GM04503 (cell line): ENCODE results near the gene DCDC1.
"Not testable (repeated sequence)": the region's sequence is repeated elsewhere in the genome, so short reads cannot be mapped to it uniquely, and the experiment has no call there.

Source experiments
- DNase-seq: peaks from one replicate; pipeline ENCODE4 v3.0.0-alpha.2; 2012; ENCODE audit warnings: low read depth

Gene DCDC1

DNA sequence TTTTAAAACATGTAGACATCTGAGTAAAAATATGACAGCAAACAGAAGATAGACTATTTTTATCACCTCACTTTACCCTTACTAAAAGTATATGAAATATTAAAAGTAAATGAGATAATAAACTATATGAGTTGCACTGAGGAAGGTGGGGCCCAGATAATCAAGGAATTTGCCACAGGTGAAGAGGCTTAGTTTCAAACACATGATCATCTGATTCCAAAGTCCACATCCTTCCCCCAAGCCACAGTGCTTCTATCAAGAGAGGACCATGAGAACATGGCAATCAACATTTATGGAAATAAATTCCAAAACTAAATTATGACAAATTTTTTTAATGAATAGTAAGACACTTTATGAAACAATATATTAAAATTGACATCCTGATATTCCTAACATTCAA, 384.0 kb downstream of the DCDC1 start:
- no peak for DNase-seq

DNA sequence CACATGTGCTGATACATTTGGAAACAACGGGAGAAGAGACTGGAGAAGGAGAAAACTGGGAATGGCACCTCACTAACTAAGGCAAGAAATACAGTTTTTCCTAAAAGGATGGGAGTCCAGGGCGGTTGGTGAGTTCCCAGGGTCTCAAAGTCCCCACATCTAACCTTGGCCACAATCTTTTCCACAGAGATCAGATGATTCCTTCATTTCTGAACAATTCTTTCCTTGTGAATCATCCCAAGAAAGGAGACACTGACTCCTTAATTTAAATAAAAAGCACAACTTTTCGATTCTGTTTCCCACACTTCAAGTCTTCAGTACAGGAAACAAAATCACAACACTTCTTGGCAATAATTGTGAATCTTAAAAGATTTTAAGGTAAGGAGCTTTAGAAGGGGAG, 384.7 kb downstream of the DCDC1 start:
- no peak for DNase-seq

DNA sequence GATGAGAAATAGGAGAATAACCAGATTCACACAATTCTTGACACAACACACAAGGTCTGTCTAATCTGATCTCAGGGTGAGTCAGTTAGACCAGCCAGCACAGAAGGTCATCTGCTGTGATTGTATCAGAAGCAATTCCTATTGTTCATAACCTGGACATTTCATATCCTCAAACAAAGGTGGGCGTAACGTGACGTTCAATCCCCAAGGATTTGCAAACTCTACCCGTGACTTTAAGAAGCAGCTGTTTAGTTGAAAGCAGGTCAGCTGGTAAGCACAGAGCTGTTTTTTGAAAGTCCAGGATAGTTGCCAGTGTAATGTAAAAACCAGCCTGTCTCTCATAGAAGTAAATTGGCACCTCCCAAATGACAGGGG, 385.1 kb downstream of the DCDC1 start:
- no peak for DNase-seq

DNA sequence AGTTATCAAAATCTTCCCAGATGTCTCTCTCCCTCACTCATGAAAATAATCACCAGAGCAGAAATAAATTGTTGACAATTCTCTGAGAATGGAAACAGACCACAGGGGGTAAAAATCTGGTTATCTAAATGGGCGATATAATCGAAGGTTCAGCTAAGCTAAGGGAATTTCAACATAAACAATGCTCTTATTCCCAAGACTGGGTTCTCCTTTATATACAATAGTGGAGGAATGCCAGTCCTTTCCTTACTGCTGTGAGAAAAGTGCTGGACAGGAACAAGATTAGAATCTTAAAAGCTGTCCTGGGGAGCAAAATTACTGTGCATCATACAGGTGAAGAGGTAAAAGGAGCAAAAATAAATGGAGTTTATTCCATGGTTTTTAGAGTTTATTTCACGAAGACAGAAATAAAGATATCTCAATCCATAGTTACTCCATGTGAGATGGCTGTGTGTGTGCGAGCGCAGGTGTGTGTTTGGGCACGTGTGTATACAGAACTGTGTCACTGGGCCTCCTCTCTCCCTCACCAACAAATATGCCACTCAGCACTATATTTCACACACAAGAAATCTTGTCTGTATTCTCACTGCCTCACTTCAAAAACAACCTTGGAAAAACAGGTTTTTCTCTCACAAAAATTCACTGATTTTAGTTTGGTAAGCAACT, 385.6 kb downstream of the DCDC1 start:
- DNase-seq = no peak

DNA sequence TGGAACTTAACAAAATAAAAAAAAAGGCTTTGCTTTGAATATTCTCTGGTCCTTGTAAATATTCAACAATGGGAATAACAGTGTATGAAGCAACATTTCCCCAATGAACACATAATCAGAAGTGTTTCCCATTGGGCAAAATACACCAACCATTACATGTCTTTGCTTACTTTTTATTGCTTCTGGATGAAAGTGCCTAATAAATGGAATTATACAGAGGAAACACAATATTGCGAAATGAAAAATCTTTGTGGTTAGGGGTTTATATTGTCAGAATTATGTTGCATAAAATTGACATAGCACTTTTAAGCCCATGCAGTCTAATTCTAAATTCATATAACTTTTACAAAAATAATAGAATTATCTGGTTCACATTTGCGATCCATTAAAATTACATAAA, 386.4 kb downstream of the DCDC1 start:
- DNase-seq = no peak

DNA sequence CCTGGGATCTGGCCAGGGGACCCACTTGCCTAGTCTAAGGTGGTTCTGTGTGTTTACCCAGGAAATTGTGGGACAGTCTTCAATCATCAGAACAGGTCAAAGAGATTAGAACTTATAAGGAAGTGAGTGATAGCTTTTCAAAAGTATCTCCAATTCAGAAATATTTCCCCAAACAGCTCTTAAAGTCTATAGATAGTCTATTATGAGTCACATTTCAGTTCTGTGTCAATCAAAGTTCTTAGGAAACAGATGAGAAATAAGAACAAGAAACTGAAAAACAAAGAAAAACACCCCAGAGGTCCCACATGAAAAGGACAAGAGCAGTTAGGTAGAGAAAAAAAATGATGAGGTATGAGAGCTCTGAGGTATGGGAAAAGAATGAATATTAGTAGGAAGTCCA, 402.0 kb downstream of the DCDC1 start:
- no peak for DNase-seq

DNA sequence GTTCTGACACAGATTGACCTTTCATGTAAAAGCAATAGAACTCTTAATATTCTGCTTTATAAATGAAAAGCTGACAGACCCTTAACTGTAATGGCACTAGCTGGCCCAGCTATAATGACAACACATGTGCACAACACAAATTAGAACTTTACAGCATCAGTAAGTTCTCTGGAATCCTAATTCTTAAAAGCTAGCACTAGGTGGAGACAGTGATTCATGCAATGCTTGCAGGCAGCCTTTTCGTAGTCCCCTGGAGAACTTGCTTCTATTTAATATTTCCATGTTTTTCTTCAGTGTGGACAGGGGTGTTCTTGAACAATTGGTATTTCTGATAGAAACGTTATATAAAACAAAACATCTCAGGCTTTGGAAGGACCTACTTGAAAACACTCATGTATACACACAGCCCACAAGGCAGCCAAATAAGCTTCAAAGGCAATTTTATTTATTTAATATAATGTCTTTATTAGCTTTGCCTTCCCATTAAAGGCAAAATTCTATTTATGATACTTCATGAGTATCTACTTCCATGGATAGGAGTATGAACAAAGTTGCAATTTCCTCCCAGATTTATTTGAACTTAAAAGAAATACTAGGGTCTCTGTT, 409.0 kb downstream of the DCDC1 start:
- DNase-seq = no peak

DNA sequence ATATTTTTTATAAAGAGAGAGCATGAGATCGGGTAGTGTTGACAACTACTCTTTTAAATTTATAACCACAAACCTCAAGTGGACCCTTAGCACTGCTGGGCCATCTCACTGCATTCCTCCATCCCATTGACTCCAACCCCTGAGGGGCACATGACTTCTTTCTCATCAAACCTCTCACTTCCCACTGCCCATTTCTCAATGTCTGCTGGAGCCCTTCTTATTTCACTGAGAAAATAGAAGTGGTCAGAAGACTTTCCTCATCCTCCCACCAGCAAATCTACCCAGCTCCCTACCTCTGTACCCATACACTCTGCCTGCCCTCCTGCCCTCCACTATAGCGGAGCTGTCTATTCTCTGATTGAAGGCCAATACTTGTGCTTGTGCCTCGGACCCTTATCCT, 412.8 kb downstream of the DCDC1 start:
- no peak for DNase-seq

DNA sequence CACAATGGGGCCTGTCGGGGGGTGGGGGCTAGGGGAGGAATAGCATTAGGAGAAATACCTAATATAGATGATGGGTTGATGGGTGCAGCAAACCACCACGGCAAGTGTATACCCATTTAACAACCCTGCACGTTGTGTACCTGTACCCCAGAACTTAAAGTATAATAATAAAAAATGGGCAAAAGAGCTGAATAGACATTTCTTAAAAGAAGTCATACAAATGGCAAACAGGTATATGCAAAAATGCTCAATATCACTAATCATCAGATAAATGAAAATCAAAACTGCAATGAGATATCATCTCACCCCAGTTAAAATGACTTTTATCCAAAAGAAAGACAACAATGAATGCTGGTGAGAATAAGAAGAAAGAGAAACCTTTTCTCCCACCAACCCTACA, 419.7 kb downstream of the DCDC1 start:
- DNase-seq = no peak

DNA sequence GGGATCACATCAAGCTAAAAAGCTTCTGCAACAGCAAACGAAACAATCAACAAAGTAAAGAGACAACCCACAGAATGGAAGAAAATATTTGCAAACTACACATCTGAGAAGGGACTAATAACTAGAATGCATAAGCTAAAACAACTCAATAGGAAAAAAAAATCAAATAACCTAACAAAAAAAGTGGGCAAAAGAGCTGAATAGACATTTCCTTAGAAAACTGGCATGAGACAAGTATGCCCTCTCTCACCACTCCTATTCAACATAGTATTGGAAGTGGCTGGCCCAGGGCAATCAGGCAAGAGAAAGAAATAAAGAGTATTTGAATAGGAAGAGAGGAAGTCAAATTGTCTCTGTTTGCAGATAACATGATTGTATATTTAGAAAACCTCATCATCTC, 421.8 kb downstream of the DCDC1 start:
- not testable (repeated sequence) for DNase-seq

DNA sequence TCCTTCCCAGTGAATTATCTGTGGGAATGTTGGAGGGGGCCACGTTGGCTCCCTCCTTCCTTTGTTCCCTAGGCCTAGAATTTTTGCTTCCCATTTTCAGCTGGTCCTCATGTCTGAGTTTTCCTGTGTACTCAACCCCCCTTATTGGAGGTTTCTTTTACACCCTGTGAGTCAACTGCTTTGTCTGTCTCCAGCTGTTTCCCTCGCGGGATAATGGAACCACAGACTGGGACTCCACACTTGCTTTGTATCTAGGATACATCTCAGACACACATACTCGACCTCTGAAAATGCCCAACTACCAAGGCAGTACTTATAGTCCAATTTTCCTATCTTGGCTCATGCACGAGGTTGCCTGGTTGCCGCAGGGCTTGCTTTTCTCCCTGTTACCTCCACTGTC, 430.7 kb downstream of the DCDC1 start:
- no peak for DNase-seq

DNA sequence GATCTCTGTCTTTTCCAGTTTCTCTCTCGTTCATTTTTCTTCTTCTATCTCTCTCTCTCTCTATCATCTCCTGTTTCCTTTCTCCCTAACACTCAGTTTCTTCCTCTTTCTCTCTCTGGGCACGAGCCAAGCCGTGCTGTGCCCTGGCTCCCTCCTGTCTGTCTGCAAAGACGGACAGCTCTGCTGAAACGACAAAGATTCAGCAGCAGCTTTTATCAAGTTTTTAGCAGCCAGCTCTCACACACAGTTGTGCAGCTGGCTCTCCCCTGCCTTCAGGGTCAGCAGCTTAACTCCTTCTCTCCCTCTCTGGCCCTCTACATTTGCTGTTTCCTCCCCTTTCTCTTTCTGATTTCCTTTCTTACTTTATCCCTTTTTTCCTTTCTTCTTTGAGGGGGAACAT, 431.4 kb downstream of the DCDC1 start:
- no peak for DNase-seq

DNA sequence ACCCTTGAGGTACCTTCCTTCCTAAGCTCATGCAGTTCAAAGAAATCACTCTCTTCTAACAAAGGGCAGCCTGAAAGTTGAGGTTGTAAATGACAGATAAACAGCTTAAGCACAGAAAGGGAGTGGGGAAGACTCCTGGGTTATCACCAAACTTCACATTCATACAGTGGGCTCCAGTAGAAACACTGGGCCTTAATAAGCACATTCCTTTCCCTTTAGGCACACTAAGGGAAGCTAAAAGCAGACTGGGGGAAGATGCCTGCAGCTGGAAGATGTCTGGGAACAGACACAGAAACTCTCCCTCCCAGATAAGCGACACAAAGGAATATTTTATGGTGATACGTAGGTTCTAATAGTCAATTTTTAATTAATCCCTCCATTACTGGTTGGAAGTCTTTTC, 433.0 kb downstream of the DCDC1 start:
- no peak for DNase-seq

DNA sequence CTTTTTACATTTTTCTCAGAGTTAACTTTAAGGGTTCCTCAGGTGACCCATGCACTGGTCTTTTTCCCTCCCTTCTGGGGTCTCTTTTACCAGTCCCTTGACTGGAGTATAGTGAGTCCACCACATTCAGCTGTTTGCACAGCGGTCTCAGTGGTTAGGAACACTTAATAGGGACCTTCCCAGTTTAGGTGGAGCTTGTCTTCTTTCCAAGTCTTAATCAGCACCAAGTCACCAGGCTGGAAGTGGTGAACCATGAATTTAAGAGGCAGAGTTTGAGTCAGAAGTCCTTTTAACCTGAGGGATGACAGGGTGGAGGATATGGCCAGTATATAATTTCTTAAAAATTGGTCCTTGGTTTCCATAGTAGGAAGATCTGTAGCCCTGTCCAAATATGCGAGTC, 433.7 kb downstream of the DCDC1 start:
- DNase-seq = no peak

DNA sequence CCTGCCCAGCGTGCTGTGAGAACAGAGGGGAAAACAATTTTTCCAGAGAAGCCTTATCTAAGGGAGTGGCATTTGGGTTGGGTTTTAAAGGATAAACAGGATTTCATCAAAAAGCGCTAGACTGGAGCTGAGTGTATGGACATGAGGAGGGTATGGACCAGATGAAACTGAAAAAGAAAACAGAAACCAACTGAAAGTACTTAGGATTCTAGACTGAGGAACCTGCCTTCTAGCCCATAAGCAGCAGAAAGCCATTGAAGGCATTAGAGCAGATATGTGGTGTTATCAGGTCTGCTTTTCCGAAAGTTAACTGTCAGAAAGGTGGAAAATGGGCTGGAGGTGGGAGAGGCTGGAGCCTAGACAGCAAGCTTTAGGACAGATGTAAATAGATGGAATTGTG, 443.4 kb downstream of the DCDC1 start:
- no peak for DNase-seq

DNA sequence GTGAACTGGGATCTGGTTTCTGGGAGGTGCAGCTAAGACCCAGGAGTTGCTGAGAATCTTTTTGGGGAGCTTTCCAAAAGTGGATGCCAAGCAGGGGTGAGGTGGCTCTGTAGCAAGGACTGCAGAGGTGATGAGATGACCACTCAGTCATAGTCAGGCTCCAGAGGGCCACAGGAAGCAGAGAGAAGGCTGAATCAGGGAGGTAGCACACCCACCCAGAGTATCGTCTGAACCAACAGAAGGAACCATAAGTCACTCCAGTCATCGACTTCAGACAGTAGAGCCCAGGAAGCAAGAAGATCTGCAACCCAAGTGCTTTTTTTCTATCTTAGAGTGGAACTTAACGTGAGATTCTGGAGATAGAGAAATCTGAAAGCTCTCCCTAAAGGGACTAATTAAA, 447.7 kb downstream of the DCDC1 start:
- DNase-seq = no peak

DNA sequence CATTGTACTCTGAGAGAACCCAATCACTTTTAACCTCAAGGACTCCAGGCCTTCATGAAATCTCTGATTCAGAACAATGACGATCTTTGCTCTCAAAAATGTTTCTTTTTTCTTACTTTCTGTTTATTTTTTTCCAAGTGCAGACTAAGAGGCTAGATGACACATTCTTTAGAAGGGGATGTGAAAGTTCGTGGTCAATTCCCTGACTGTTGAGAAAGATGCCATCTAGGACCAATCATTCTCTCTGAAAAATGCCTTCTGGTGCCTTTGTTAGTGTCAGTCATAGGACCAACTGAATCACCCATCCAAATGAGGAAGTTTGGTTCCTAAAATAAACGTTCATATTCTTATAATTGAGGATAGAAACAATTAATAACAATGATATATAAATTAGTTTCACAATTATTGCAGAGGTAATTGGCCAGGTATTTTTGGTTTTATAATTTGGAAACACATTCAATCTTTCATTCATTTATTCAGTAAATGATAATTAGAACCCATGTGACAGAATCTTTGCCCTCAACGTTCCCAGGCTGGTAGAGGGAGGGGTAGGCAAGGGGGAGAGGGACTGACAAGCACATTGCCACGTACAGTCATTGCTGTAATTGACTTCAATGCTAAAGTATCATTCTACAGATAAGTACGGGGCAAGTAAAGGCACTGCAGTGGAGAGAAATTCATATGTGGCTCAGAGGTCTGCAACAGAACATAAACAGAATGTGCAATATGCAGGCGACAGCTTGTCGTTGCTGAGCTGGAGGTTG, 450.0 kb downstream of the DCDC1 start:
- DNase-seq = no peak

DNA sequence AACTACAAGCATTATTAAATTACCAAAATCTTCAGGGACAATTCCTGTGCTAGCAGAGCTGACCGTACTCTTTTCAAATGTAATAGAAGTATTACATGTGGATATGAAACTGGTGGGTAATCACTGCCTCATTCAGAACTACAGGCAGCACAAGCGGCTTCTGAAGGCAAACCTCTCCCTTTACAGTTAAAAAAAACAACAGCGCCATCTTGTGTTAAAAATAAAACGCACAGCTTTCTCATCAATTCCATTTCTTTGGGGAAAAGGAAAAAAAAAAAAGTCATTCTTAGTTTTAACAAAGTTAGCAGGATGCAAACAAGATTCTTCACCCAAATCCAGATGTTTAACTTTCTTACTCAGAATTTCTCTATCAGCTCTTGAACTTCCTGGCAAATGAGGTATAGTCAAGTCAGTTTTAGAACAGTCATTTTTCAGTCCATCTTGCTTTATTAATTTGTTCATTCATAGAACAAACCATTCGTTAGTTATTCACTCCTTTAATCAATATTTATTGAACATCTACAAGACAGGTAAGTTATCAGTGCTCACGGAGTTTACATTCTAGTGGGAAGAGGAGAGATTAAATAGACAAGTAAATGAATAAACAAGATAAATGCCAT, 451.6 kb downstream of the DCDC1 start:
- no peak for DNase-seq

DNA sequence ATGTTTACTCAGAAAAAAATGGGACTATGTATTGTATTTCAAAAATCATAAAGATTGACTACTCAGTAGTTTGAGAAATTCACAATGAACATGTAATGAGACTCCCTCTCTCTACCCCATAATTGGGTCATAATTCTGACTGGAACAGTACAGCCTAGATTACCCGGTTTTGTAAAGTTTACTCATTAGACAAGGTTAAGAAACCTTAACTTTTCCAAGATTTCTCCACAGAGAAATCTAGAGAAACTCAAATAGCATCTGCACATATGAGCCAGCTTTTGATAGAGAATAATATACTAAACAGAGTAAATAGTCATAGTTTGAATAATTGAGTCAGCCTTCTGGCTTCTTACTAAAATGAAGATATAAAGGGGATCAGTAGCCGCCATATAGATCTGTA, 452.3 kb downstream of the DCDC1 start:
- no peak for DNase-seq

DNA sequence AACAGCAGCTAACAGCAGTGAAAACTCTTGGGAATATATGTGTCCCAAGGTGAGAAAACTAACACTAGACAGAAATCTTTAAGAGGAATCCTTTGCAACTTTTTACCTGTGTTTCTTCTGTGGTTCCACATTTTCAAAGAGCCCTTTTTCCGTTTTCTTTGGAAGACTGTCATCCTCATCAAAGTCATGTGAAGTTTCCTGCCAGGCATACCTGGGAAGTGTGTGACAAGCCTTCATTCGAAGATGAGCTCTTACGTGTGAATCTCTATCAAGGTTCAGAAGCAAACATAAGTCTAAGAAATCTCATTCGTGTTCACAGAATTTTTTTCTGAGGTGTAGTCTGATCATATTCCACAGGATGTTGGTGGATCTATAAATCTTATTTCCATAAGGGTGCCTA, 452.8 kb downstream of the DCDC1 start:
- DNase-seq = no peak

DNA sequence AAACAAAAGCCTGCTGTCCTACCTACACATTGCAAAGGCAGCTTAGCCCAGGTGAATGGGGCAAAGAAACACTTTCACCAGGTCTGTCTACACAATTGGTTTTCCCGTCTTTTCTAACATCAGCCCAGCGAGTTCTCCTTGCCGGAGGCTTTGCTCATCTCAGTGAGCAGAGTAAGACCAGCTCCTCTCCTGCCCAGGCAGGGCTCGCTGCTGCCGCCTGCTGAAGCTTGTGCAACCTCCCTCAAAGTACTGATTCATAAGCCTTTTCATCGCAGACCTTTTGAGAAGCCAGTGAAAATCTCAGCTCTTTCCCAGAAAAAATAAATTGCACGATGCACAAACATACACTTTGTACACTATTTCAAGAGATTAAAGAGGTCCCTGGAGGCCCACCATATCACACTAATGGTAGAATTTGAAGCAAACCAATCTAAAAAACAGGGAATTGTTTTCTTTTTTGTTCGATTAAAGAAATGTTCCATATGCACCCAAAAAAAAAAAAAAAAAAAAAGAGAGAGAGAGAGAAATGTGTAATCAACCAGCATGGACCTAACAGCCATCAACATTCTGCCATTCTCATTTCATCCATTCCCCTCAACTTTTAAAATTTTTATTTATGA, 455.3 kb downstream of the DCDC1 start:
- DNase-seq = no peak

DNA sequence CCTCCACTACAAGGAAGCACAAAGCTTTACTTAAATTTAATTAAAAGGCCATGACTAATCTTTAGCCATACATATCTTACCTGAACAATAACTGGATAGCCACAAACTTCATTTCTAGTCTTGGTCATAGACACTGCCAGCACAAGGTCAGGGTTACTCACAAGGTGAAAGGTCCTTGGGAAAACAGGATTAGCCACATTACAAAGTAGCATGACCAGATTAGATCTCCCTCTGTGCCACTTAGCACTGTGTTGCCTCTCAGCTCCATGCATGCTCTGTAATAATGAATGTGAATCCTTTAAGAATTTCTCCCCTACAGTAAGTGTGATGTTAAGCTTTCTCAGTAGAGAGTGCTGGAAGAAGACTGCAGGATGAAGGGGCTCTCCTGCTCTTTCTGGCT, 458.3 kb downstream of the DCDC1 start:
- no peak for DNase-seq

DNA sequence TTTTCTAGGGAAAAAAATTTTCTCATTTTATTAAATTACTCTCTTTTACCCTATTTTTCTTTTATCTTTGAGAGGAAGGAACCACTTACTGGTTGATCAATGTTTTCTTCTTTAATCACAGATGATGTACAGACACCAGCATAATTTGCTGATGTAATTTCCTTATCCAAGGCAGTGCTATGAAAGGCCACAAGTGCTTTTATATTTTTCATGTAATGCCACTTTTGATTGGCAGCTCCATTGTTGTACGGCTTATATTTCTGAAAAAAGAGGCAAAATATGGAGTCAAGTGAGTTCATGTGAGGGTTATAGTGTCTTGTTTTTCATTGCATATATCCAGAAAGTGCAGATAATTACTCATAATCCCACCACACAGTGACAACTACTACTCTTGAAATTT, 460.7 kb downstream of the DCDC1 start:
- no peak for DNase-seq
